Femur (tissue), 1 donor: ENCODE results near the gene FMN1.

Experiments used
- DNase-seq: peaks from one replicate; pipeline ENCODE4 v3.0.0-alpha.2; 2017

Gene FMN1

DNA sequence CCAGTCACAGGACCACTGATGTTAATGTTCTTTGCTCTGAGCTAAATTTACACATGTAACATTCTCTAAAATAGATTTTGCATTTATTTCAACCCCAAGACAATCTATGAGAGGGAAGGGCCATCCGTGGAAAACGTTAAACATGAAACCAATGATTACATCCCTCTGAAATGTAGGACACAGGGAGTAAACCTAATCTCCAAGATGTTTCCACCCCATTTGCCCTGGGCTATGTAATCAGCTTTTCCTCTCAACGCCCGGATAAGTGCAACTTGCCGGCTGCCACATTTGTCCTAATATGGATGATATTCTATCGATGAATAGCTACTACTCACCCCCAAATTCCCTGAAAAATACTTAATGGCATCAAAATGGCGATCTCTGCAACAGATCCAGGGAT, 6.4 kb upstream of the FMN1 start:
- no peak for DNase-seq

- no peak for DNase-seq
Observed at GRCh38 chr15:33200444-33200843, 5.9 kb upstream of the FMN1 start.

- no peak for DNase-seq
Observed at GRCh38 chr15:33198541-33198940, 4.0 kb upstream of the FMN1 start.

DNA sequence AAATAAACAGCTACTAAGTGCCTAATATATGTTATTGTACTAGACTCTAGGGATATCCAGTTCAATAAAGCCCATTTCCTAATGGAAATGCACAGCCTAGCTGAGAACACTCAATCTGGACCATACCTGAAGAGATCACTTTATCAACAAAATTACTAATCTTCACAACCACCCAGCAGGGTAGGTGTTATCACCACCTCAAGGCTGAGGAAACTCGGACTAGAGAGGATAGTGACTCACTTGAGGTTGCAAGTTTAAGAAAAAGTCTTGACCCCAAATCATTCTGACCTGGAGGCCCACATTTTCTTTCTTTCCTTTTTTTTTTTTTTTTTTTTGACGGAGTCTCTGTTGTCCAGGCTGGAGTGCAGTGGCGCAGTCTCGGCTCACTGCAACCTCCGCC, 3.1 kb upstream of the FMN1 start:
- DNase-seq = no peak

- DNase-seq = no peak
Observed at GRCh38 chr15:33194237-33194636, 277 bp downstream of the FMN1 start.

- no peak for DNase-seq
Observed at GRCh38 chr15:33191591-33191990, 2.9 kb downstream of the FMN1 start.

- DNase-seq = no peak
Observed at GRCh38 chr15:33190539-33190938, 4.0 kb downstream of the FMN1 start.

- no peak for DNase-seq
Observed at GRCh38 chr15:33188641-33189257, 5.8 kb downstream of the FMN1 start.

DNA sequence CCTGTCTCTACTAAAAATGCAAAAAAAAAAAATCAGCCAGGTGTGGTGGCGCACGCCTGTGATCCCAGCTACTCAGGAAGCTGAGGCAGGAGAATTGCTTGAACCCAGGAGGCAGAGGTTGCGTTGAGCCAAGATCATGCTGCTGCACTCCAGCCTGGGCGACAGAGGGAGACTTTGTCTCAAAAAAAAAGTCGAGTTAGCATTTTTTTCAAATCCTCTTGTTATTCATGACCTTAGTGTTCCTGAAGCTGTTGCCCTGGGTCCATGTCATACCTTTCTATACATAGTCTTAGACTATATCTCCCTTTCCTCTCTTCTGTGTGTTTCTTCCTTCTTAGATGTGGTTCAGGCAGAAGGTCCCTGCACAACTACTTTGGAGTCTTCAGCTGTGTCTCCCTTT, 6.4 kb downstream of the FMN1 start:
- DNase-seq = no peak

GRCh38 chr15:33183334-33183733, 11.2 kb downstream of the FMN1 start:
- no peak for DNase-seq

GRCh38 chr15:33182926-33183325, 11.6 kb downstream of the FMN1 start:
- DNase-seq = no peak

DNA sequence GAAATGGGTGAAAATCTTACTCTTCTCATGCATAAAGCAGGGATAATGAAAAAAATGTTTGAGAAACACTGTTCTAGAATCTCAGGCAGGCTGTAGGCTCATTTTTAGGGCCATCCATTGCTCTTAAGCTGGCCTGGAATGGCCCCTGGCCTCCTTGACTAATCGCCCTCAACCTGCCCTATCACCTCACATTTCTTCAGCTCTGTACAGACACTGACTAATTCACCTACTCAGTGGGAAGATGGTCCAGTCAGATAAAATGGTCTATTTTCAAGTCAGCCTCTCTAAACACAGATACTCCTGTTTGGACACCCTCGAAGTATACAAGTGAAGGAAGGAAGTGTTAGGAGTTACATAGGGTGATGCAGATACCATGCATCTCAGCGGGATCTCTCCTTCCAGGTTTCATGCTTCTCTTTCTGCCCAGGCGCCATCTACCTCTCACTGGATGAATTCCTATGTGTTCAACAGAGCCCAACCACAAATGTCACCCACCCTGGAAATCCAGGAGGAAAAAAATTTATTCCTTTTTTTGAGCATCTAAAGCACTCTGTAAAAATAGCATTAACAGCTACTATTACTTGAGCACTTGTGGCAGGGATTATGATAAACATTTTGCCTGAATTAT, 12.1 kb downstream of the FMN1 start:
- no peak for DNase-seq

DNA sequence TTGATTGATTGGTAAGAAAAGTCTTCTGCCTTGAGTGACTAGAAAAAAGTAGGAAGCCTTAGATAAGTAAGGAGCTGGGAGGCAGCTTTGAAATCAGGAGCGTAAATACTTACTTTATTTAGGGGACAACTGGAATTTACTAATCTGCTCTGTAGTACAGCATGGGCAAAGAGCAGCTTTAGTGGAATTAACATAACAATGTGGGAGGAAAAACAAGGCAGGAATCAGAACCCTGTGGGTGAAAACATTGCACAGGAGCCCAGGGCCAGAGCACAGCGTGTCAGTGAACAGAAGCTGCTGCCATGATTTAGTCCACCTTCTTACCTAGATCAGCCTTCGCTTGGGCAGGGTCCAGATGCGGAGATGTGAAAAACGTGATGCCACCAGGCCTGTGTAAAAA, 14.6 kb downstream of the FMN1 start:
- no peak for DNase-seq

DNA sequence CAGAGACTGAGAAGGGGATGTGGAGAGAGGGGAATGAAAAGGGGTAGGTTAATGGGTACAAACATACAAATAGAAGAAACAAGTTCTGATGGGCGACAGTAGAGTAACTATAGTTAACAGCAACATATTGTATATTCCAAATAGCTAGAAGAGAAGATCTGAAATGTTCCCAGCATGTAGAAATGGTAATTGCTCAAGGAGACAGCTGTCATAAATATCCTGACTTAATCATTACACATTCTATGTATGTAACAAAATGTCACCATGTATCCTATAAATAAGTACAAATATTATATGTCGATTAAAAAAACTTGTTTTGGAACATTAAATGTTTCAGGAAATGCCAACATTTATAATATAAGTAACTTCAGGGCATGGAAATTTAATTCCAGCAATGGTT, 23.3 kb downstream of the FMN1 start:
- no peak for DNase-seq

- no peak for DNase-seq
Observed at GRCh38 chr15:33169625-33170024, 24.9 kb downstream of the FMN1 start.

DNA sequence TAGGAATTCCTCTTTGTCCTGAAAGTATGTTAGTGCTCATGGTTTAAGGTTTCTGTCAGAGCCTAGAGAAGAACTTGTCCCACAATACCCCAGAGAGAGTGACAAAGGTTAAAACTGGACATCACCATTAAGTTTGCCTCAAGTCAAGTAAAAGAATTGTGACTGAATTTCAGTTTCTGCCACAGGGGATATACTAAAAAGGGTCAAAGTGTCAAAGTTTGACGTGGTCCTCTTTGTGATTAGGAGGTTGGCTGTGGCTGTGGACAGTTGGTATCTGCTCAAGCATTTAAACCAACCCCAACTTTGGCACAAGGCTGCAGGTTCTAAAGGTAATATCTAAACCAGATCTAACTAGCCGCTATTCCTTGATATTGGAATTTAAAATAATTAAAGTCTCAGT, 26.1 kb downstream of the FMN1 start:
- DNase-seq = no peak

GRCh38 chr15:33163816-33164215, 30.7 kb downstream of the FMN1 start:
- no peak for DNase-seq

DNA sequence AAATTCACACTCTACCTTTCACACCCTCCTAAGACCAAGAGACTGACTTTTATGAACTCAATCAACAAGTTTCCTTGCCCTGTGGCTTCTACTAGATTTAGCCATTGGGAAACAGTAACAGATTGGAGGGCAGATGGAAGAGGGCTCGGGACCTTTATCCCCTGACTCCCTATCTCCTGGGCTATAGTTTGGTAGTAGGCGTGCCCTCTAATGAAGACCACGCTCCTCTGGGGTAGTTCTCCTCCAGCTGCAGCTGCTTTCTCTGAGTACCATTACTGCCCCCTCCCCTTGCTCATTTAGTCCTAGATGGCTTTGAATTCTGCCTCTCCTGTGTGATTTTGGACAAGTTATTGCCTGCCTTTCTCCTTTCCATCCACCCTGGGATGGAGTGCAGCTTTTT, 33.3 kb downstream of the FMN1 start:
- DNase-seq = no peak

GRCh38 chr15:33160581-33161165, 33.8 kb downstream of the FMN1 start:
- no peak for DNase-seq

GRCh38 chr15:33159726-33160453, 34.6 kb downstream of the FMN1 start:
- no peak for DNase-seq

DNA sequence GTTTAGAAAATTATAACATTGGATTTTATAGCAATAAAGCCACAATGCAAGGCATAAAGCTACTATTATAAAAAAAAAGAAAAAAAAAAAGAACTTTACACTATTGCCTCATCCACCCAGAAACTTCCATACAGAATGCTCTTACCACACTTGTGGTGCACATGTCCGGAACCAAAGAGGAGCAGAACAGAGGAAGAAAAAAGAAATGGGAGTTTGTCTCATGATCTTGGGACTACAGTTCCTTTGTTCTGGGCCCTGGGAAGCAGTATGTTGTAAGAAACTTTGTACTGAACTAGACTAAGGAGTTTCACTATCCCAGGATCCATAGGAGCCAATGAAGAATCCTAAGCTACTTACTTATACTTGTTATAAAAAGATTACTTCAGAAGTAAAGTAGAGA, 36.1 kb downstream of the FMN1 start:
- DNase-seq = no peak

DNA sequence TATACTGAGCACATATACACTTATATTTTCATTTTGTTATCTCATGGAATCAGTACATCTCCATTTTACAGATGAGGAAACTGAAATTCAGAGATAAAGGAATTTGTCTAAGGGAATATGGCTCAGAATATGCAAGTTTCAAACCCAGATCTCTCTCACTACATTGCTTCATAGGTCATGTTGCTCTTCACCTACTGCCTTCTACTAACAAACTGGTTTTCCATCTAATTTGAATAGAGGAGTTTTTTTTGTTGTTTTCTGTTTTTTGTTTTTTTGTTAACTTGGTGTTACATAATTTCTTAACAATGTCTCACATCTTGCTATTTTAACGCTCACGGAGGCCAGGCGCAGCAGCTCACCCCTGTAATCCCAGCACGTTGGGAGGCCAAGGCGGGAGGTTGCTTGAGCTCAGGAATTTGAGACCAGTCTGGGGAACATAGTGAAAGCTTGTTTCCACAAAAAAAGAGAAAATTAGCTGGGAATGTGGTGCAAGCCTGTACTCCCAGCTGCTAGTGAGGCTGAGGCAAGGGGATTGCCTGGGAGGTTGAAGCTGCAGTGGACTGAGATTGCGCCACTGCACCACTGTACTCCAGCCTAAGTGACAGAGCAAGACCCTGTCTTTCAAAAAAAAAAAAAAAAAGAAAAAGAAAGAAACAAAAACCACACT, 37.0 kb downstream of the FMN1 start:
- no peak for DNase-seq

- DNase-seq = no peak
Observed at GRCh38 chr15:33155691-33156420, 38.7 kb downstream of the FMN1 start.
